Measurements from ENCODE around the gene EXOC2.

Gene EXOC2

DNA sequence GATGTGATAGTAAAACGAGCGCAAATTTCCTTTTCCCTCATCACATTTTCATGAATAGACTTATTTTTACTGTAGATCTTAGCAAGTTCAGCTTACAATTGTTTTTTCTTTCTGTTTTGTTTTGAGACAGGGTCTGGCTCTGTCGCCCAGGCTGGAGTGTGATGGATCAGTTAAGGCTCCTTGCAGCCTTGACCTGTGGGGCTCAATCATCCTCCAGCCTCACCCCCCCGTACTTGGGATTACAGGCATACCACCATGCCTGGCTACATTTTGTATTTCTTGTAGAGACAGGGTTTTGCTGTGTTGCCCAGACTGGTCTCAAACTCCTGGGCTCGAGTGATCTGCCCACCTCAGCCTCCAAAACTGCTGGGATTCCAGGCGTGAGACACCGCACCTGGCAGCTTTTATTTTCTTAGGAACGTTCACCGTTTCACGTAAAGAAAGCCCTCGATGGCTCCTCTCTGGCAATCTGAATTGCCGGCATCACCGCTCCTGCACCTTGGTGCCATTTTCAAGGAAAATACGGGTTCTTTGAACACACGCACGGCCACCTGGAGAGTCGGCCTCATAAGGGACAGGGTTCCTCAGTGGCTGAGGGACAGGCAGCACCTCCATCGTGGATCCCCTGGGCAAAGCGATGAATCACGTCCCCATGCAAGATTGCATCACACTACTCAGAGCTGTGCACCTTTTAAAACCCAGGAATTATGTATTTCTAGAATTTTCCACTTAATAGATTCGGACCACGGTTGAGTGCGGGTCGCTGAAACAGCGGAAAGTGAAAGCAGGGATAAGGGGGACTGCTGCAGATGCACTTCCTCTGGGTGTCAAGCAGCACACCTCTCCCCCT lies 222.7 kb downstream of the EXOC2 start:
- no peak overlapping the region for H3K9ac ChIP-seq (ENCODE audit: low read length)
- no peaks in the 10 kb centered on the region for H3K36me3 ChIP-seq (ENCODE audit: control insufficient read depth, insufficient read depth, low read length)
- no peaks in the 10 kb centered on the region for H3K4me1 ChIP-seq (ENCODE audit: control insufficient read depth, insufficient read depth, low read length)
- no peak overlapping the region for H3K4me3 ChIP-seq (ENCODE audit: low read length)
- no peaks in the 10 kb centered on the region for H3K27me3 ChIP-seq (ENCODE audit: control insufficient read depth, insufficient read depth, low read length)
- no peak overlapping the region for H3K27ac ChIP-seq (ENCODE audit: low read depth, low read length)

DNA sequence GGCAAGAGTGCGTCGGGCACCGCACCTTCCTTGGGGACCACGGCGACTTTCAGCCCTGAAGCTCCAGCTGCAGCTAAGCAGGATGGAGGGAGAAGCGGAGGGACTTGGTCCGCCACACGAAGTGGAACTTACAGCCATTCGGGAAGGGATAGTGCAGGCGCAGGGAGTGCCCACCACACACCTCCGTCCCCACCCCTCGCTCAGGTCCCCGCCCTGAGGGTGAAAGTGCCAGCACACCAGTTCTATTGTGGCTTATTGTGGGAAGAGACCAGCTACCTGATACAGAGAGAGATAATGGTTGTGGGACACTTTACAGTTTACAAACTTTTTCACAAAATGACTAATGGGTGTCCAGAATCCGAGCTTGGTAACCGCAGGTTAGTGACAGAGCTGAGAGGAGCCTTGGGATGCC lies 225.3 kb downstream of the EXOC2 start:
- Histone ChIP-seq H3K4me1 (ENCODE audit: control insufficient read depth, insufficient read depth, low read length) (no peaks in the 10 kb centered on the region), H3K4me3 (ENCODE audit: low read length) (no peak overlapping the region), H3K36me3 (ENCODE audit: control insufficient read depth, insufficient read depth, low read length) (no peaks in the 10 kb centered on the region), H3K9ac (ENCODE audit: low read length) (no peak overlapping the region), H3K27ac (ENCODE audit: low read depth, low read length) (no peak overlapping the region), H3K27me3 (ENCODE audit: control insufficient read depth, insufficient read depth, low read length) (no peaks in the 10 kb centered on the region)

DNA sequence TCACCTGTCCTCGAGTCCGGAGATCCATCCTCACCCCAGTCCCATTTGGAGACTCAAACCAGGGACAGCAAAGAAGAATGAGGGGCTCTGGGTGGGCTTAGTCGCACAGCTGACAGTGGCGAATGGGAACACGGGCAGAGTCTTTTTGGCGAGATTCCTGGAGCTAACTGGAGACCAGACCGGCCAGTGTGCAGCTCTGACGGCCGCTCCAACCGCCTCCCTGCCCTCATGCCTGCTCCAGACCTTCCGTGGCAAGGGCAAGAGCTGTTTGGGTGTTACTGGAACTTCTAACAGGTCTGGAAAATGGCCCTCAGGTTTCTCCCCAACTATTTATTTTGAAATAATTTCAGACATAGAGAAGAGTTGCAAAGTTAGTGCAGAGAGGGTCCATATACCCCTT lies 225.8 kb downstream of the EXOC2 start:
- no peak overlapping the region for H3K9ac ChIP-seq (ENCODE audit: low read length)
- H3K27me3 ChIP-seq (ENCODE audit: control insufficient read depth, insufficient read depth, low read length), result no peaks in the 10 kb centered on the region
- H3K4me3 ChIP-seq (ENCODE audit: low read length), result no peak overlapping the region
- H3K27ac ChIP-seq (ENCODE audit: low read depth, low read length), result no peak overlapping the region
- no peaks in the 10 kb centered on the region for H3K4me1 ChIP-seq (ENCODE audit: control insufficient read depth, insufficient read depth, low read length)
- no peaks in the 10 kb centered on the region for H3K36me3 ChIP-seq (ENCODE audit: control insufficient read depth, insufficient read depth, low read length)

DNA sequence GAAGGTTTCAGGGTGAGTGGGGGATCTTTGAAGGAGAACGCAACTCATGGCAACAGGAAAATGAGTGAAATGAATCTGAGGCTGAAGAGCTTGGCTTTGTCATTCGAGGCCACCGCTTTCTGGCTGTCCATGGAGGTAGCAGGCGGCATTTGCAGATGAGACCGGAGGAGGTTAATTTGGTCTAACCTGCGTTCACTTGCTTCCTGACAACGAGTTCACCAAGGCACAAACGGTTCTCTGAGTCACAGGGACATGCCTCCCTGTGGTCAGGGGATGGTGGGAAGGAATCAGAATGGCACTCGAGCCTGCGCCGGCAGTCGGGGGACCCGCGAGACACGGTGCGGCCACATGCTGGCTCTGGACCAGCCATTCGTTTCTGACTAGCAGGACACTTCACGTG lies 226.4 kb downstream of the EXOC2 start:
- Histone ChIP-seq H3K27ac (ENCODE audit: low read depth, low read length) (no peak overlapping the region), H3K4me3 (ENCODE audit: low read length) (no peak overlapping the region), H3K9ac (ENCODE audit: low read length) (no peak overlapping the region), H3K4me1 (ENCODE audit: control insufficient read depth, insufficient read depth, low read length) (no peaks in the 10 kb centered on the region), H3K36me3 (ENCODE audit: control insufficient read depth, insufficient read depth, low read length) (no peaks in the 10 kb centered on the region), H3K27me3 (ENCODE audit: control insufficient read depth, insufficient read depth, low read length) (no peaks in the 10 kb centered on the region)

DNA sequence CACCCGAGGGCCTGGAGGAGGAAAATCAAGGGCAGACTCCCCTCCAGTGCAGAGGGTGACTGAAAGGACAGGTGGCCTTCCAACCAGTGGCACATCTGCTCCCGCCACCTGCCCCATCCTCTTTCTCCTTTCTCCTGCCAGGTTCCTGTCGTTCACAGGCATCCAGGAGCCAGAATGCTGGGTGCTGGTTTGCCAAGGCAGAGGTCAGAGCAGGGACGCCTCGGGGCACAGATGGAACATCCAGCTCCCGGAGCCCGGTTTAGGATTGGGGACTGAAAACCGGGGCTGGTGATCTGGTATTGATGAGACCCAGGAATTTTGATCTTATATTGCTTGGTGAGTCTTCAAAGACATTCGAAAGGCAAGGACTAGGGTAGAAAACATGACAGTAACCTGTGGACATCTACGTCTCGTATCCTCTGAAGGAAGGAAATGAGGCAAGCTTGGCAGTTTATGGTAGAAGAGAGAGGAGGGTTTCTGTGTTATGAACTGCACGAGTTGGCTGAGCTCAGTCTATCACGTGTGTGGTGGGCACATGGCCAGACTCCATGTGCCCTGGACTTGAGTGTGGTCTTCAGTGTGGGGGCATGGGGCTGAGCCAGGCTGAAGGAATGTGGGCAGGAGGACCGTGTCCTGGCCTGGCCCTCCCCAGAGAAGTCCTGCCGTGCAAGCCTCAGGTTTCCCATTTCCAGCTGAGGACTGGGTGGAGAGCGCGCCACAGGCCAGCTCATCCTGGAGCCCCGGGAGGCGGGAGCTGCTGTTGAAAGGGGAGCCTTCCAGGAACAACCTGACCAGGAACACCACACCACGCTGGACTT lies 227.2 kb downstream of the EXOC2 start:
- Histone ChIP-seq H3K27ac (ENCODE audit: low read depth, low read length) (no peak overlapping the region), H3K4me3 (ENCODE audit: low read length) (no peak overlapping the region), H3K36me3 (ENCODE audit: control insufficient read depth, insufficient read depth, low read length) (no peaks in the 10 kb centered on the region), H3K9ac (ENCODE audit: low read length) (no peak overlapping the region), H3K4me1 (ENCODE audit: control insufficient read depth, insufficient read depth, low read length) (no peaks in the 10 kb centered on the region), H3K27me3 (ENCODE audit: control insufficient read depth, insufficient read depth, low read length) (no peaks in the 10 kb centered on the region)

DNA sequence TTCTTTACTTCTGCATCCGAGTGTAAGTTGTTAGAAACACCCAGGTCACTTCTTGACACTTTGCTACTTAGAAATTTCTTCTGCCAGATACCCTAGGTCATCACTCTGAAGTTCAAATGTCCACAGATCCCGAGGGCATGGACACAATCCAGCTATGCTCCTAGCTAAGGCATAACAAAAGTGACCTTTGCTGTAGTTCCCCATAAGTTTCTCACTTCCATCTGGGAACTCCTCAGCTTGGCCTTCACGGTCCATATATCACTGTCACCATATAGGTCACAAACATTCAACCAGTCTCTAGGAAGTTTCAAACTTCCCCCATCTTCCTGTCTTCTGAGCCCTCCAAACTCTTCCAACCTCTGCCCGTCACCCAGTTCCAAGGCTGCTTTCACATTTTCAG lies 236.1 kb downstream of the EXOC2 start:
- no peaks in the 10 kb centered on the region for H3K27me3 ChIP-seq (ENCODE audit: control insufficient read depth, insufficient read depth, low read length)

DNA sequence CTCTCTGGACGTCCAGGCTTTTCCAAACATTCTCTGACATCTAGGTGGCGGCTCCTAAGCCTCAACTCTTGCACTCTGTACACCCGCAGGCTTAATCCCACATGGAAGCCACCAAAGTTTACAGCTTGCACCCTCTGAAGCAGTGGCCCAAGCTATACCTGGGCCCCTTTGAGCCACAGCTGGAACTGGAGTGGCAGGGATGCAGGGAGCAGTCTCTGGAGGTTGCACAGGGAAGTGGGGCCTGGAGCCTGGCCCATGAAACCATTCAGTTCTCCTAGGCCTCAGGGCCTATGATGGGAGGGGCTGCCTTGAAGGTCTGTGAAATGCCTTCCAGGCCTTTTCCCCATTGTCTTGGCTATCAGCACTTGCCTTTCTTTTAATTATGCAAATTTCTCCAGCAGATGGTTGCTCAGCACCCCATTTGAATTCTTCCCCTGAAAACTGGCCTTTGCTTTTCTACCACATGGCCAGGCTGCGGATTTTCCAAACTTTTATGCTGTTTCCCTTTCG lies 236.5 kb downstream of the EXOC2 start:
- H3K4me1 ChIP-seq (ENCODE audit: control insufficient read depth, insufficient read depth, low read length), result no peaks in the 10 kb centered on the region
- H3K4me3 ChIP-seq (ENCODE audit: low read length), result no peak overlapping the region
- no peaks in the 10 kb centered on the region for H3K36me3 ChIP-seq (ENCODE audit: control insufficient read depth, insufficient read depth, low read length)
- H3K9ac ChIP-seq (ENCODE audit: low read length), result no peak overlapping the region
- H3K27ac ChIP-seq (ENCODE audit: low read depth, low read length), result no peak overlapping the region
- no peaks in the 10 kb centered on the region for H3K27me3 ChIP-seq (ENCODE audit: control insufficient read depth, insufficient read depth, low read length)

More for the DNA sequence above, 236.1 kb downstream of the EXOC2 start:
- Histone ChIP-seq H3K9ac (ENCODE audit: low read length) (no peak overlapping the region), H3K27ac (ENCODE audit: low read depth, low read length) (no peak overlapping the region), H3K4me3 (ENCODE audit: low read length) (no peak overlapping the region), H3K36me3 (ENCODE audit: control insufficient read depth, insufficient read depth, low read length) (no peaks in the 10 kb centered on the region), H3K4me1 (ENCODE audit: control insufficient read depth, insufficient read depth, low read length) (no peaks in the 10 kb centered on the region)

DNA sequence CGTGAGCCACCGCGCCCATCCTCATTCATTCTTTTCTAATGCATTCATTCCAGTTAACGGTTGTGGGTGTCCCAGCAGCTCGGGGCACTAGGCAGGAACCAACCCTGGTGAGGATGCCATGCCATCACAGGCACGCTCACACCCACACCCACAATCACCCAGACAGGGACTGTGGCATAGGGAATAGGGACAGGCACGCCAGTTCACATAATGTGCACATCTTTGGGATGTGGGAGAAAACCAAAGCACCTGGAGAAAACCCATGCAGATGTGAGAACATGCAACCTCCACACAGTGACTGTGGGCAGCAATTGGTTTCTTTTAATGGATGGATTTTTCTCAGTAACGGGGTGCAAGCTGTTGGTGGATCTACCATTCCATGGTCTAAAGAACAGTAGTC lies 237.1 kb downstream of the EXOC2 start:
- no peak overlapping the region for H3K27ac ChIP-seq (ENCODE audit: low read depth, low read length)
- no peaks in the 10 kb centered on the region for H3K4me1 ChIP-seq (ENCODE audit: control insufficient read depth, insufficient read depth, low read length)
- no peak overlapping the region for H3K9ac ChIP-seq (ENCODE audit: low read length)
- H3K36me3 ChIP-seq (ENCODE audit: control insufficient read depth, insufficient read depth, low read length), result no peaks in the 10 kb centered on the region
- no peaks in the 10 kb centered on the region for H3K27me3 ChIP-seq (ENCODE audit: control insufficient read depth, insufficient read depth, low read length)
- H3K4me3 ChIP-seq (ENCODE audit: low read length), result no peak overlapping the region

DNA sequence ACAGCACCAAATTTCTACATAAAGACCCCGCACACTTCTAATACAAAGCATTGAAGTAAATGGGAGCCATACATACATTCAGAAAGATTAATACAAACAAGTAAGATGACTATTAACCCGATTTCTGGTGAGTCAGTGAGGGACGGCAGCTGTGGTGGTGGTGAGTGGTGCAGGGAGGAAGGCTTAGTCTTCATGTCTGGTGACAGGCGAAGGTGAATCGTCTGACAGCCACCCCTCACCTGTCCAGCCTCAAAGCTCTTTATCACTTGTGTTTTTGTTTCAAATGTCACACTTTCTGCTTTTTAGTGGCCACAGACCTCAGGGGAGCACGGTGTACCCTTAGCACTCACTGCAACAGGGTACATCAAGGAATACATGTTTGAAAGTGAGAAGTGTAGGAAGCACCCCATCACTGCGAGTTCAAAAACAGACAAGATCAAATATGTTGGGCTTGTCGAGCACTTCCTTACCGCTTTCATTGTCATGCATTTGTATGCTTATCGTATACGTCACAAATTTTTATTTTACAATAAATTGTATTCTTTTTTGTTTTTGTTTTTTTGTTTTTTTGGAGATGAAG lies 237.8 kb downstream of the EXOC2 start:
- H3K4me1 ChIP-seq (ENCODE audit: control insufficient read depth, insufficient read depth, low read length), result no peaks in the 10 kb centered on the region
- no peaks in the 10 kb centered on the region for H3K27me3 ChIP-seq (ENCODE audit: control insufficient read depth, insufficient read depth, low read length)
- H3K9ac ChIP-seq (ENCODE audit: low read length), result no peak overlapping the region
- H3K36me3 ChIP-seq (ENCODE audit: control insufficient read depth, insufficient read depth, low read length), result no peaks in the 10 kb centered on the region
- no peak overlapping the region for H3K4me3 ChIP-seq (ENCODE audit: low read length)
- no peak overlapping the region for H3K27ac ChIP-seq (ENCODE audit: low read depth, low read length)

DNA sequence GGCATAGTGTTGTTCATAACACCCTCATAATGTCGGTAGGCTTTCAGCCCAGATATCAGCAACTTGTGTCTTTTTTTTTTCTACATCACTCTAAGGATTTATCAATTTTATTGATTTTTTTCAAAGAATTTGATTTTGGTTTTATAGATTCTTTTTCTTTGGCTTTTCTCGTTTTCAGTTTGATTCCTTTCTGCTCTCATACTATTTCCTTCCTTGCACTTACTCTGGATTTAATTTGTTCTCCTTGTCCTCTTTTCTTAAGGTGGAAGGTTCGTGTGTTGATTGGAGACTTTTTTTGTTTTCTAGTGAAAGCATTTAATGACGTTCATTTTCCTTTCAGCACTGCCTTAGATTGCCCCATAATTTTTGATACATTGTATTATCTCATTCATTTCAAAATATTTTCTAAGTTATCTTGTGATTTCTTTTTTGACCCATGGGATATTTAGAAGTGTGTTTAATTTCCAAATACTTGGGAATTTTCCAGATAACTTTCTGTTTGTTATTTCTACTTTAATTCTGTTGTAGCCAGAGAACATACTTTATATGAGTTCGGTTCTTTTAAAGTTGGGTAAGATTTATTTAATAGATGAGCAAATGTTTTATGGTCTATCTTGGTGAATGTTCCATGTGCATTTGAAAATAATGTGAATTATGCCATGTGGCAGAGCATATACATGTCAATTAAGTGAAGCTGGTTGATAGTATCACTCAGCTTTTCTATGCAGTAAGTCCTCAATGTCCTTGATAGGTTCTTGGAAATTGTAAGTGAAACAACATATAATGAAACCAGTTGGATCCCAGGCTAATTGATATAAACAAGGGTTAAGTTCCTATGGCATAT lies 238.6 kb downstream of the EXOC2 start:
- no peak overlapping the region for H3K9ac ChIP-seq (ENCODE audit: low read length)
- H3K27ac ChIP-seq (ENCODE audit: low read depth, low read length), result no peak overlapping the region
- no peaks in the 10 kb centered on the region for H3K36me3 ChIP-seq (ENCODE audit: control insufficient read depth, insufficient read depth, low read length)
- H3K4me3 ChIP-seq (ENCODE audit: low read length), result no peak overlapping the region
- no peaks in the 10 kb centered on the region for H3K4me1 ChIP-seq (ENCODE audit: control insufficient read depth, insufficient read depth, low read length)
- no peaks in the 10 kb centered on the region for H3K27me3 ChIP-seq (ENCODE audit: control insufficient read depth, insufficient read depth, low read length)

DNA sequence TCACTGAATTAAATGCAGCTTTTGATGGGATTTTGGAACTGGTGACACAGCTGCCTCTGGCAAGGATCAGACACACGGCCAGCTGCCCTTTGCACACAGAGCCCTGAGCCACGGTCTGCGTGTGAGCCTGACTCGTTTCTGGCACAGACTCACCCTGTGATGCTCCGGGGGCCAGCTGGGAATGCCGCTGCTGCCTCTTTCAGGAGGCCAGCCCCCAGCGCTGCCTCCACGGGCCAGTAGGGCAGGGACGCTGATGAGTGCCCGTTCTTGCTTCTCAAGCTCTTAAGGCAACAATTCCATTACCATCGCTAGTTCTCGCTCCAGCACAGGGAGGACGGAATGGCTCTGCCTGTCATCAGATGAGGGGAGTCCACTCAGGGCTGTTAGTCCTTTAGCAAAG lies 239.8 kb downstream of the EXOC2 start:
- no peaks in the 10 kb centered on the region for H3K27me3 ChIP-seq (ENCODE audit: control insufficient read depth, insufficient read depth, low read length)
- H3K4me1 ChIP-seq (ENCODE audit: control insufficient read depth, insufficient read depth, low read length), result no peaks in the 10 kb centered on the region
- H3K4me3 ChIP-seq (ENCODE audit: low read length), result no peak overlapping the region
- H3K9ac ChIP-seq (ENCODE audit: low read length), result no peak overlapping the region
- no peaks in the 10 kb centered on the region for H3K36me3 ChIP-seq (ENCODE audit: control insufficient read depth, insufficient read depth, low read length)
- no peak overlapping the region for H3K27ac ChIP-seq (ENCODE audit: low read depth, low read length)

Measured in rectal smooth muscle tissue (tissue), 1 donor.